MG63 (cell line): ENCODE results near the gene KCNMB2. TPM values are rescaled to one million over a fixed set of nuclear protein-coding genes. Genes with fewer than 3 reads are reported as not detected.
"Not testable (repeated sequence)": the region's sequence is repeated elsewhere in the genome, so short reads cannot be mapped to it uniquely, and the experiment has no call there.

Experiments used
- DNase-seq: peaks from one replicate; pipeline ENCODE4 v3.0.0-alpha.2; 2020
- H3K27me3 ChIP-seq: fragments of 250-450 bp; sonication (Bioruptor Pico); 2 replicates; pipeline ENCODE4 v1.5.1; 2020; ENCODE audit warnings: mild to moderate bottlenecking, moderate library complexity
- H3K36me3 ChIP-seq: fragments of 250-450 bp; sonication (Bioruptor Pico); 2 replicates; pipeline ENCODE4 v1.5.1; 2020; ENCODE audit warnings: mild to moderate bottlenecking, moderate library complexity
- H3K4me3 ChIP-seq: fragments of 250-450 bp; sonication (Bioruptor Pico); 2 replicates; pipeline ENCODE4 v1.5.1; 2020; ENCODE audit warnings: mild to moderate bottlenecking, moderate library complexity
- H3K9me3 ChIP-seq: fragments of 250-450 bp; sonication (Bioruptor Pico); 2 replicates; pipeline ENCODE4 v1.5.1; 2020; ENCODE audit warnings: mild to moderate bottlenecking, moderate library complexity
- total RNA-seq: library from RNA; depleted of rRNA; stranded (reverse); fragments of >200 nt; shearing (Covaris generic); gene quantifications from 2 replicates; pipeline ENCODE4 v1.2.3, GENCODE V29; 2014; ENCODE audit warnings: low replicate concordance

KCNMB2 gene
- total RNA-seq, 1 experiment from 2014 or later: not detected

- not testable (repeated sequence) for H3K9me3 ChIP-seq, H3K4me3 ChIP-seq, H3K36me3 ChIP-seq, H3K27me3 ChIP-seq, DNase-seq
Measured at GRCh38 chr3:178859900-178860436, 323.7 kb downstream of the KCNMB2 start.

GRCh38 chr3:178868681-178869080 is 332.4 kb downstream of the KCNMB2 start:
- Histone ChIP-seq H3K4me3 (no peak overlapping the region), H3K9me3 (no peaks in the 10 kb centered on the region), H3K27me3 (no peaks in the 10 kb centered on the region), H3K36me3 (no peaks in the 10 kb centered on the region)
- no peak for DNase-seq

- DNase-seq: no peak
- no peaks in the 10 kb centered on the region for H3K9me3 ChIP-seq
Measured at GRCh38 chr3:178870085-178870484, 333.8 kb downstream of the KCNMB2 start.

GRCh38 chr3:178875157-178875556 is 338.9 kb downstream of the KCNMB2 start:
- H3K4me3 ChIP-seq: no peak overlapping the region
- DNase-seq: no peak
- H3K9me3 ChIP-seq: no peaks in the 10 kb centered on the region
- H3K36me3 ChIP-seq: no peaks in the 10 kb centered on the region
- H3K27me3 ChIP-seq: no peaks in the 10 kb centered on the region; the same call in 1 of the 2 replicates

More at GRCh38 chr3:178870085-178870484, 333.8 kb downstream of the KCNMB2 start:
- no peaks in the 10 kb centered on the region for H3K36me3 ChIP-seq
- H3K27me3 ChIP-seq: no peaks in the 10 kb centered on the region
- H3K4me3 ChIP-seq: no peak overlapping the region

- no peak overlapping the region for H3K4me3 ChIP-seq
- DNase-seq: no peak
- no peaks in the 10 kb centered on the region for H3K36me3 ChIP-seq
- no peaks in the 10 kb centered on the region; the same call in 1 of the 2 replicates for H3K27me3 ChIP-seq
- H3K9me3 ChIP-seq: no peaks in the 10 kb centered on the region
Measured at GRCh38 chr3:178875836-178876235, 339.6 kb downstream of the KCNMB2 start.

- Histone ChIP-seq H3K4me3 (no peak overlapping the region), H3K9me3 (peaks cover 7% of the 10 kb centered on the region; the same call in 1 of the 2 replicates), H3K27me3 (no peaks in the 10 kb centered on the region; the same call in none of the 2 replicates), H3K36me3 (no peaks in the 10 kb centered on the region)
- DNase-seq: no peak
Measured at GRCh38 chr3:178880274-178880673, 344.0 kb downstream of the KCNMB2 start.
